Gastrocnemius medialis (tissue), 4 donors: ENCODE measurements around the gene MED13L. TPM values are rescaled to one million over a fixed set of nuclear protein-coding genes. Genes with fewer than 3 reads are reported as not detected.

Experiments
- ATAC-seq, 2 donors: fragments of 150-250 bp; one replicate each; pipeline ENCODE4 v1.9.1; 2016
- DNase-seq, 2 donors: peaks; one replicate each; pipeline ENCODE4 v3.0.0-alpha.2; 2019
- H3K27ac ChIP-seq, 4 donors: fragments of 200-600 bp; sonication (generic); 1 replicate in 1 of 4; 2 replicates in 3 of 4; pipeline ENCODE4 v1.5.1; 2016 to 2018; ENCODE audit warnings: mild to moderate bottlenecking in 2 of 4, moderate library complexity in 1 of 4
- H3K27me3 ChIP-seq, 3 donors: fragments of 200-600 bp; sonication (generic) in 2 of 3; 1 replicate in 1 of 3; 2 replicates in 2 of 3; pipeline versions ENCODE4 v1.5.1 to v1.6.0; 2016 to 2019; ENCODE audit warnings: mild to moderate bottlenecking in 1 of 3, moderate library complexity in 1 of 3
- H3K36me3 ChIP-seq, 2 donors: fragments of 200-600 bp; sonication (generic) in 1 of 2; one replicate each; pipeline ENCODE4 v1.5.1; 2017 to 2018
- H3K4me1 ChIP-seq, 2 donors: fragments of 200-600 bp; sonication (generic) in 1 of 2; one replicate each; pipeline ENCODE4 v1.5.1; 2016 to 2017; ENCODE audit warnings: mild to moderate bottlenecking in 2 of 2
- H3K4me3 ChIP-seq, 4 donors: fragments of 200-600 bp; sonication (generic) in 3 of 4; 1 replicate in 1 of 4; 2 replicates in 3 of 4; pipeline ENCODE4 v1.5.1; 2016 to 2019; ENCODE audit warnings: mild to moderate bottlenecking in 2 of 4
- H3K9me3 ChIP-seq, 3 donors: fragments of 200-600 bp; sonication (generic) in 2 of 3; 1 replicate in 1 of 3; 2 replicates in 2 of 3; pipeline ENCODE4 v1.5.1; 2016 to 2019
- CTCF ChIP-seq, 5 experiments: fragments of 450-650 bp in 3 of 5; fragments of 200-600 bp in 2 of 5; sonication (generic) in 2 of 5; IDR thresholded peaks in 4 of 5; conservative IDR thresholded peaks in 1 of 5; 1 replicate in 4 of 5; 2 replicates in 1 of 5; pipeline ENCODE4 v1.5.1; 2016 to 2019; ENCODE audit warnings: antibody characterized with exemption in 5 of 5, mild to moderate bottlenecking in 3 of 5, moderate library complexity in 3 of 5
- POLR2A ChIP-seq, 2 donors: fragments of 450-650 bp; IDR thresholded peaks; one replicate each; pipeline ENCODE4 v1.6.1; 2017; ENCODE audit warnings: antibody characterized with exemption in 2 of 2, mild to moderate bottlenecking in 2 of 2, moderate library complexity in 2 of 2
- in situ Hi-C, 4 donors: fragments of 200-750 bp; cut with MboI; loops; one replicate each; pipeline versions ENCODE4 v1.15.0 to v1.8.0; 2017; ENCODE audit warnings: low sequenced_read_pairs in 4 of 4
- intact Hi-C: fragments of 100-400 bp; cut with DNase I; formaldehyde crosslinking; loops from one replicate; pipeline ENCODE4 v1.15.1; 2023; ENCODE audit warnings: low total_unique reads
- total RNA-seq, 4 donors: library from RNA; depleted of rRNA; stranded (reverse); fragments of >200 nt; gene quantifications; one replicate each; pipeline versions ENCODE4 v1.1.0 to v1.2.3, GENCODE V29; 2016

The MED13L gene
- total RNA-seq, 4 donors from 2014 or later, result 59.5 to 92.6 (median 74.1) TPM

GRCh38 chr12:116094475-116094874 lies 183.0 kb downstream of the MED13L start:
- no peak for ATAC-seq
- H3K27ac ChIP-seq, result no peak overlapping the region
- in situ Hi-C loops, result no loop called here
- intact Hi-C loops, result no loop called here
- no peaks in the 10 kb centered on the region for H3K36me3 ChIP-seq
- no peaks in the 10 kb centered on the region for H3K9me3 ChIP-seq
- H3K4me3 ChIP-seq, result no peak overlapping the region
- no peak for TF ChIP-seq POLR2A (IDR thresholded peaks at IDR 0.05)
- TF ChIP-seq CTCF (IDR thresholded peaks at IDR 0.05 in 4 of 5, conservative IDR thresholded peaks at IDR 0.05 in 1 of 5), result no peak
- no peaks in the 10 kb centered on the region for H3K27me3 ChIP-seq
- H3K4me1 ChIP-seq, result peaks cover 21 to 41% of the 10 kb centered on the region in 2 donors
- DNase-seq, result no peak

- Histone ChIP-seq H3K27ac (no peak overlapping the region), H3K9me3 (no peaks in the 10 kb centered on the region), H3K4me1 (peaks cover 15 to 35% of the 10 kb centered on the region in 2 donors), H3K36me3 (no peaks in the 10 kb centered on the region), H3K4me3 (no peak overlapping the region), H3K27me3 (no peaks in the 10 kb centered on the region)
- in situ Hi-C loops, result no loop called here
- no peak for DNase-seq
- no peak for TF ChIP-seq CTCF (IDR thresholded peaks at IDR 0.05 in 4 of 5, conservative IDR thresholded peaks at IDR 0.05 in 1 of 5)
- no peak for TF ChIP-seq POLR2A (IDR thresholded peaks at IDR 0.05)
- peak; percentile 74 to 93 for ATAC-seq
- intact Hi-C loops, result no loop called here
These were observed 183.6 kb downstream of the MED13L start for GRCh38 chr12:116093915-116094314.

- Histone ChIP-seq H3K9me3 (no peaks in the 10 kb centered on the region), H3K36me3 (no peaks in the 10 kb centered on the region), H3K4me3 (no peak overlapping the region), H3K4me1 (peaks cover 19 to 37% of the 10 kb centered on the region in 2 donors), H3K27ac (no peak overlapping the region), H3K27me3 (no peaks in the 10 kb centered on the region)
- TF ChIP-seq CTCF (IDR thresholded peaks at IDR 0.05 in 4 of 5, conservative IDR thresholded peaks at IDR 0.05 in 1 of 5) (no peak), POLR2A (IDR thresholded peaks at IDR 0.05) (no peak)
- intact Hi-C loops (no loop called here), in situ Hi-C loops (no loop called here)
- ATAC-seq, result no peak
- no peak for DNase-seq
These were observed 184.7 kb downstream of the MED13L start for GRCh38 chr12:116092776-116093175.

GRCh38 chr12:116092162-116092561 lies 185.3 kb downstream of the MED13L start:
- ATAC-seq (no peak), DNase-seq (no peak)
- no peak overlapping the region for H3K27ac ChIP-seq
- in situ Hi-C loops, result no loop called here
- no peaks in the 10 kb centered on the region for H3K36me3 ChIP-seq
- no peaks in the 10 kb centered on the region for H3K27me3 ChIP-seq
- peaks cover 23 to 44% of the 10 kb centered on the region in 2 donors for H3K4me1 ChIP-seq
- H3K4me3 ChIP-seq, result no peak overlapping the region
- intact Hi-C loops, result no loop called here
- TF ChIP-seq POLR2A (IDR thresholded peaks at IDR 0.05) (no peak), CTCF (IDR thresholded peaks at IDR 0.05 in 4 of 5, conservative IDR thresholded peaks at IDR 0.05 in 1 of 5) (no peak)
- H3K9me3 ChIP-seq, result no peaks in the 10 kb centered on the region

GRCh38 chr12:116091579-116091978 lies 185.9 kb downstream of the MED13L start:
- Histone ChIP-seq H3K27ac (no peak overlapping the region), H3K9me3 (no peaks in the 10 kb centered on the region), H3K27me3 (no peaks in the 10 kb centered on the region), H3K36me3 (no peaks in the 10 kb centered on the region), H3K4me1 (peaks cover 26 to 45% of the 10 kb centered on the region in 2 donors), H3K4me3 (no peak overlapping the region)
- in situ Hi-C loops (no loop called here), intact Hi-C loops (no loop called here)
- DNase-seq (no peak), ATAC-seq (no peak)
- no peak for TF ChIP-seq CTCF (IDR thresholded peaks at IDR 0.05 in 4 of 5, conservative IDR thresholded peaks at IDR 0.05 in 1 of 5)
- no peak for TF ChIP-seq POLR2A (IDR thresholded peaks at IDR 0.05)
